ENCODE measurements around the gene UFD1. TPM values are rescaled to one million over a fixed set of nuclear protein-coding genes. Genes with fewer than 3 reads are reported as not detected.

Gene UFD1
- total RNA-seq, 1 experiment from 2014 or later: 74.4 TPM

GRCh38 chr22:19499236-19499879 is 20.4 kb upstream of the UFD1 start:
- H2BK15ac ChIP-seq (ENCODE audit: low read depth, low read length): no peak overlapping the region
- H3K79me2 ChIP-seq (ENCODE audit: insufficient read depth, low read length): no peaks in the 10 kb centered on the region
- no peaks in the 10 kb centered on the region for H3K27me3 ChIP-seq (ENCODE audit: insufficient read depth, low read length)
- no peaks in the 10 kb centered on the region for H3K23me2 ChIP-seq (ENCODE audit: insufficient read length, low read depth, low read length, poor library complexity, severe bottlenecking)
- no peaks in the 10 kb centered on the region; the same call in 1 of the 2 replicates for H3K4me1 ChIP-seq (ENCODE audit: insufficient read depth, low read length)
- H3K36me3 Mint-ChIP-seq (ENCODE audit: insufficient read depth in 1 of 3, low read depth in 3 of 3): peaks cover 4 to 53% (median 26%) of the 10 kb centered on the region in 3 experiments
- no peaks in the 10 kb centered on the region for H3K9me3 Mint-ChIP-seq
- H3K27ac Mint-ChIP-seq: peak overlapping the region in 1 of 3 experiments; percentile 58; a peak in 1 of 7 replicates
- H4K5ac ChIP-seq (ENCODE audit: insufficient read length, low read depth, low read length): no peak overlapping the region
- no peak overlapping the region for H2BK20ac ChIP-seq (ENCODE audit: low read depth, low read length, poor library complexity, severe bottlenecking)
- no peak overlapping the region for H3K23ac ChIP-seq (ENCODE audit: insufficient read length, low read depth, low read length)
- no CpG with 5 or more reads among the region's 7 CpGs for WGBS (ENCODE audit: extremely low coverage, insufficient read length, low lambda C conversion rate)
- no peak overlapping the region for H3K4ac ChIP-seq (ENCODE audit: low read depth, low read length)
- no peak overlapping the region for H3K27ac ChIP-seq (ENCODE audit: insufficient read length, low read depth, low read length)
- no peaks in the 10 kb centered on the region for H3K79me1 ChIP-seq (ENCODE audit: insufficient read depth, low read depth, low read length, poor library complexity, severe bottlenecking)
- no peak overlapping the region for H3K14ac ChIP-seq (ENCODE audit: insufficient read depth, low read length)
- H3K56ac ChIP-seq (ENCODE audit: insufficient read length, low read depth, low read length): no peak overlapping the region
- no peak for TF ChIP-seq CTCF (conservative IDR thresholded peaks at IDR 0.05)
- H3K27me3 Mint-ChIP-seq (ENCODE audit: low read depth): no peaks in the 10 kb centered on the region
- no peak overlapping the region for H4K91ac ChIP-seq (ENCODE audit: insufficient read length, low read depth, low read length)
- no peak overlapping the region for H2BK120ac ChIP-seq (ENCODE audit: low read depth, low read length, poor library complexity, severe bottlenecking)
- DNase-seq: no peak
- no peak overlapping the region for H4K8ac ChIP-seq (replicated peaks; ENCODE audit: insufficient read length, low read depth, low read length)
- H3T11ph ChIP-seq (ENCODE audit: low read length): no peak overlapping the region
- no peak overlapping the region for H2AK5ac ChIP-seq (ENCODE audit: insufficient read length, low read length)
- no peak overlapping the region for H3K4me3 Mint-ChIP-seq
- no peaks in the 10 kb centered on the region for H4K20me1 ChIP-seq (ENCODE audit: control insufficient read depth, insufficient read depth, insufficient read length)
- H2AFZ ChIP-seq (ENCODE audit: low read length): no peak overlapping the region
- no peak overlapping the region for H3K18ac ChIP-seq (ENCODE audit: insufficient read length, low read depth, low read length)
- peaks cover 9% of the 10 kb centered on the region in 2 experiments for H3K4me1 Mint-ChIP-seq
- no peak overlapping the region for H2BK5ac ChIP-seq (ENCODE audit: insufficient read length, low read length)
- H3K4me2 ChIP-seq (ENCODE audit: insufficient read depth, insufficient read length, low read length): no peak overlapping the region
- H3K9me3 ChIP-seq (ENCODE audit: control insufficient read depth, low read depth, low read length): no peaks in the 10 kb centered on the region
- no peak overlapping the region for H3K9ac ChIP-seq (ENCODE audit: extremely low read depth, insufficient read length, low read length)
- no peak overlapping the region for H2BK12ac ChIP-seq (ENCODE audit: insufficient read length, low read depth, low read length)

All from H9 (cell line).